ENCODE results near the gene DNALI1. TPM values are rescaled to one million over a fixed set of nuclear protein-coding genes. Genes with fewer than 3 reads are reported as not detected.
A peak's percentile ranks its signal among the peaks of the same experiment; 100 is the strongest.

The DNALI1 gene
- total and polyA plus RNA-seq, 2 experiments from 2014 or later = 0.32 to 2.1 TPM

DNA sequence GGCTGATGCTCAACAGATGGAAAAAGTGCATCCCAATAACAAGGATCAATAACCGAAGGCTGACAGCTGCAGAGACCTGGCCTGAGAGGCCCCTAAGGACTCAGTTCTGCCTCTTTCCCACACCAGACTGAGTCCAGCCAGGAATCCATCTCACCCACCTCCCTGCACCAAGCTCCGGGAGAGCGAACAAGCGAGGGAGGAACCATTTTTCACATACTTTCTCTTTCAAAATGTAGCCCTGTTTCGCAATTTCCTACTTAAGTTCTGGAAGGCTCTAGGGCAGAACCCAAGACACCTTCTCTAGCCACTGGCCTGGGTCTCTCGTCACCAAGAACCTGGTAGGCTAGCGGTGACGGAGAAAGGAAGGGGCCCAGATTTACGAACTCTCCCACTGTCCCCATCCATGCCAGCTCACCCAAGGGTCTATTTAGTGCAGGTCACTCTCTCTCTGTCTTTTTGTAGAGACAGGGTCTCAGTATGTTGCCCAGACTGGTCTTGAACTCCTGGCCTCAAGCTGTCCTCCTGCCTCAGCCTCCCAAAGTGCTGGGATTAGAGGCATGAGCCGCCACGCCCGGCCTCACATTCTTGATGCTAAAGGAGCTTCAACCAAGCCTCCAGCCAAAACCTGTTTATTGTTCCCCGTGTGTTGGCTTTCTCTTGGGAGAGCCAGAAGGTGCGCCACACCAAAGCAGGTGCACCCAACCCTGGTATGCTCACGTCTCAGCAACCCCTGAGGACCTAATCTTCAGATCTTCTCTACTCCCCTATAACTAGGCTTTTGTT lies 49.9 kb downstream of the DNALI1 start:
- H2AFZ ChIP-seq = peak overlapping the region; percentile 76
- peak overlapping the region; percentile 53 for H3K4me2 ChIP-seq (ENCODE audit: unreplicated experiment)
- no peaks in the 10 kb centered on the region for H3K79me2 ChIP-seq (ENCODE audit: insufficient read depth)
- peak overlapping the region; percentile 47 for H3K4me3 ChIP-seq
- H3F3A ChIP-seq (ENCODE audit: insufficient read depth) = peaks cover 4% of the 10 kb centered on the region; the same call in 1 of the 2 replicates
- peak overlapping the region; percentile 45 for H3K9ac ChIP-seq
- no peak for TF ChIP-seq EZH2 (IDR thresholded peaks at IDR 0.05; ENCODE audit: insufficient read depth, poor library complexity, severe bottlenecking)
- no peaks in the 10 kb centered on the region for H3K27me3 ChIP-seq (replicated peaks; ENCODE audit: insufficient read depth)
- H3K9me3 ChIP-seq (ENCODE audit: low read depth) = no peaks in the 10 kb centered on the region
- no peaks in the 10 kb centered on the region for H4K20me1 ChIP-seq (ENCODE audit: insufficient read depth)
- H3K4me1 ChIP-seq (ENCODE audit: insufficient read depth) = peaks cover 17% of the 10 kb centered on the region
- peak; percentile 82 for DNase-seq
- in situ Hi-C loops (cut with MboI) = loop anchor here (5.0 kb wide), 1 partner anchor 61 kb away; no protein-coding TSS in a partner anchor
- H3K27ac ChIP-seq = peak overlapping the region; percentile 67
- no peaks in the 10 kb centered on the region for H3K36me3 ChIP-seq (ENCODE audit: low read depth)
- 46 to 54% methylated on average over 15 of the region's 15 CpGs for WGBS, 2 experiments (ENCODE audit: low coverage in 1 of 2, low lambda C conversion rate in 2 of 2, missing lambda C conversion rate in 2 of 2)
- no peaks in the 10 kb centered on the region for H3K9me2 ChIP-seq (ENCODE audit: insufficient read depth)

DNA sequence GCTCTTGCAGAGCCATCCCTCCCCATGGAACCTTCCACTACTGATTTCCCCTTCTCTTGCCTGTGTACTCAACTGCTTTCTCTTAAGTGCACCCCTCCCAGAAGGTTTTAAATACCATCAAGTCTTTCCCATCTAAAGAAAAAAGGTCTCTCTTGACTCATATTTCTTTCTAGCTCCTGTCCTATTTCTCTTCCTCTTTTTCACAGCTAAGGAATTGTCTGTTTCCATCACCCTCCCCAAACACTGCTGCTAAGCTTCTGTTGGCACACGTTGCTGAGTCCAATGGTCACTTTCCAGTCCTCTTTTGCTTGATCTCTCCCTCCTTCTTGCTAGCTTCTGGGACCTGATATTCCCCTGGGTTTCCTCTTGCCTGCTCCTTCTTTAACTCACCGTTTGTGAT lies 52.3 kb downstream of the DNALI1 start:
- Histone ChIP-seq H3K36me3 (ENCODE audit: low read depth) (no peaks in the 10 kb centered on the region), H3K27ac (no peak overlapping the region), H3K79me2 (ENCODE audit: insufficient read depth) (no peaks in the 10 kb centered on the region), H3K9ac (no peak overlapping the region), H3K9me3 (ENCODE audit: low read depth) (no peaks in the 10 kb centered on the region), H3K27me3 (replicated peaks; ENCODE audit: insufficient read depth) (no peaks in the 10 kb centered on the region), H4K20me1 (ENCODE audit: insufficient read depth) (no peaks in the 10 kb centered on the region), H3K4me3 (no peak overlapping the region), H2AFZ (no peak overlapping the region), H3K4me2 (ENCODE audit: unreplicated experiment) (no peak overlapping the region), H3K9me2 (ENCODE audit: insufficient read depth) (no peaks in the 10 kb centered on the region), H3K4me1 (ENCODE audit: insufficient read depth) (peaks cover 17% of the 10 kb centered on the region), H3F3A (ENCODE audit: insufficient read depth) (peaks cover 4% of the 10 kb centered on the region; the same call in 1 of the 2 replicates)
- DNase-seq = no peak
- TF ChIP-seq EZH2phosphoT487 (IDR thresholded peaks at IDR 0.05; ENCODE audit: insufficient read depth, low read depth) (no peak), EZH2 (IDR thresholded peaks at IDR 0.05; ENCODE audit: insufficient read depth, poor library complexity, severe bottlenecking) (no peak)
- WGBS, 2 experiments (ENCODE audit: low coverage in 1 of 2, low lambda C conversion rate in 2 of 2, missing lambda C conversion rate in 2 of 2) = 50% methylated on average over 2 of the region's 2 CpGs
- in situ Hi-C loops (cut with MboI) = loop anchor here (5.0 kb wide), 1 partner anchor 58 kb away; no protein-coding TSS in a partner anchor

DNA sequence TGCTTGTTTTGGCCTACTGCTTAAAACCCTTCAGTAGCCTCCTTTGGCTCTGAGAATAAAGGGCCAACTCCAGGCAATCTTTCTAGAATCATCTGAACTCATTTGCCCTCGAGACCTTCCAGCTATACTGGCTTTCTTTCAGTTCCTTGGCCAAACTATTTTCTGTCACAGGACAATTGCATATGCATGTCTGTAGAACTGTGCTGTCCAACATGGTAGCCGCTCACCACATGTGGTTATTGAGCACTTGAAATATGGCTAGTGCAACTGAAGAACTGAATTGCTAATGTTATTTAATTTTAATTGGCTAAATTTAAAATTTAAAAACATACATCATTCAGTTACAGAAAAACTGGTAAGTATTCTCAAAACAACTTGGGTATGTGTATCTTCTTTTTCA lies 53.3 kb downstream of the DNALI1 start:
- in situ Hi-C loops (cut with MboI) = loop anchor here (5.0 kb wide), 1 partner anchor 57 kb away; no protein-coding TSS in a partner anchor
- H3K27ac ChIP-seq = no peak overlapping the region
- WGBS, 2 experiments (ENCODE audit: low coverage in 1 of 2, low lambda C conversion rate in 2 of 2, missing lambda C conversion rate in 2 of 2) = 29 to 45% methylated on average over 2 of the region's 2 CpGs

GRCh38 chr1:37612186-37612585 lies 55.4 kb downstream of the DNALI1 start:
- no peak for TF ChIP-seq EZH2 (IDR thresholded peaks at IDR 0.05; ENCODE audit: insufficient read depth, poor library complexity, severe bottlenecking)
- TF ChIP-seq EZH2phosphoT487 (IDR thresholded peaks at IDR 0.05; ENCODE audit: insufficient read depth, low read depth) = no peak
- Histone ChIP-seq H3K9me2 (ENCODE audit: insufficient read depth) (no peaks in the 10 kb centered on the region), H4K20me1 (ENCODE audit: insufficient read depth) (no peaks in the 10 kb centered on the region), H3K4me3 (no peak overlapping the region), H3K27ac (no peak overlapping the region), H3K9me3 (ENCODE audit: low read depth) (no peaks in the 10 kb centered on the region), H3K36me3 (ENCODE audit: low read depth) (no peaks in the 10 kb centered on the region), H3K79me2 (ENCODE audit: insufficient read depth) (no peaks in the 10 kb centered on the region), H3K4me1 (ENCODE audit: insufficient read depth) (no peaks in the 10 kb centered on the region), H3F3A (ENCODE audit: insufficient read depth) (no peaks in the 10 kb centered on the region), H3K9ac (no peak overlapping the region), H2AFZ (no peak overlapping the region), H3K4me2 (ENCODE audit: unreplicated experiment) (no peak overlapping the region), H3K27me3 (replicated peaks; ENCODE audit: insufficient read depth) (peaks cover 9% of the 10 kb centered on the region; the same call in 1 of the 2 replicates)
- in situ Hi-C loops (cut with MboI) = no loop called here
- DNase-seq = no peak
- WGBS, 2 experiments (ENCODE audit: low coverage in 1 of 2, low lambda C conversion rate in 2 of 2, missing lambda C conversion rate in 2 of 2) = 60% methylated on average over 4 of the region's 4 CpGs

More for the DNA sequence above, 53.3 kb downstream of the DNALI1 start:
- no peak for DNase-seq
- Histone ChIP-seq H3K9ac (no peak overlapping the region), H2AFZ (no peak overlapping the region), H3F3A (ENCODE audit: insufficient read depth) (peaks cover 4% of the 10 kb centered on the region; the same call in 1 of the 2 replicates), H4K20me1 (ENCODE audit: insufficient read depth) (no peaks in the 10 kb centered on the region), H3K9me2 (ENCODE audit: insufficient read depth) (no peaks in the 10 kb centered on the region), H3K4me1 (ENCODE audit: insufficient read depth) (peaks cover 17% of the 10 kb centered on the region), H3K4me2 (ENCODE audit: unreplicated experiment) (no peak overlapping the region), H3K4me3 (no peak overlapping the region), H3K27me3 (replicated peaks; ENCODE audit: insufficient read depth) (0 out of 2 replicates have a peak, but pooled peaks cover under 1% of the 10 kb centered on the region), H3K79me2 (ENCODE audit: insufficient read depth) (no peaks in the 10 kb centered on the region), H3K9me3 (ENCODE audit: low read depth) (no peaks in the 10 kb centered on the region), H3K36me3 (ENCODE audit: low read depth) (no peaks in the 10 kb centered on the region)
- TF ChIP-seq EZH2phosphoT487 (IDR thresholded peaks at IDR 0.05; ENCODE audit: insufficient read depth, low read depth) (no peak), EZH2 (IDR thresholded peaks at IDR 0.05; ENCODE audit: insufficient read depth, poor library complexity, severe bottlenecking) (no peak)

All from GM23248 (cell line).